SJSA1 (cell line): ENCODE results near the gene FCRL6. TPM values are rescaled to one million over a fixed set of nuclear protein-coding genes. Genes with fewer than 3 reads are reported as not detected.

Source experiments
- DNase-seq, 2 experiments: peaks; one replicate each; pipeline ENCODE4 v3.0.0-alpha.2; 2015 to 2020; ENCODE audit warnings: low spot score in 2 of 2, low read depth in 1 of 2
- H3K27ac ChIP-seq: fragments of 250-450 bp; sonication (Bioruptor Pico); 2 replicates; pipeline ENCODE4 v1.5.1; 2020; ENCODE audit warnings: mild to moderate bottlenecking, moderate library complexity
- H3K27me3 ChIP-seq: fragments of 250-450 bp; sonication (Bioruptor Pico); replicated peaks from 2 replicates; pipeline ENCODE4 v1.5.1; 2020; ENCODE audit warnings: mild to moderate bottlenecking, moderate library complexity
- H3K36me3 ChIP-seq: fragments of 250-450 bp; sonication (Bioruptor Pico); 2 replicates; pipeline ENCODE4 v1.5.1; 2020; ENCODE audit warnings: mild to moderate bottlenecking
- H3K4me1 ChIP-seq: fragments of 250-450 bp; sonication (Bioruptor Pico); replicated peaks from 2 replicates; pipeline ENCODE4 v1.6.1; 2021; ENCODE audit warnings: mild to moderate bottlenecking
- H3K4me3 ChIP-seq: fragments of 250-450 bp; sonication (Bioruptor Pico); 2 replicates; pipeline ENCODE4 v1.5.1; 2020; ENCODE audit warnings: mild to moderate bottlenecking
- H3K9me3 ChIP-seq: fragments of 250-450 bp; sonication (Bioruptor Pico); replicated peaks from 2 replicates; pipeline ENCODE4 v1.5.1; 2020; ENCODE audit warnings: mild to moderate bottlenecking
- total RNA-seq: library from RNA; depleted of rRNA; stranded (reverse); fragments of >200 nt; shearing (Covaris generic); gene quantifications from 2 replicates; pipeline ENCODE4 v1.2.3, GENCODE V29; 2014

Gene FCRL6
- total RNA-seq, 1 experiment from 2014 or later, result not detected

DNA sequence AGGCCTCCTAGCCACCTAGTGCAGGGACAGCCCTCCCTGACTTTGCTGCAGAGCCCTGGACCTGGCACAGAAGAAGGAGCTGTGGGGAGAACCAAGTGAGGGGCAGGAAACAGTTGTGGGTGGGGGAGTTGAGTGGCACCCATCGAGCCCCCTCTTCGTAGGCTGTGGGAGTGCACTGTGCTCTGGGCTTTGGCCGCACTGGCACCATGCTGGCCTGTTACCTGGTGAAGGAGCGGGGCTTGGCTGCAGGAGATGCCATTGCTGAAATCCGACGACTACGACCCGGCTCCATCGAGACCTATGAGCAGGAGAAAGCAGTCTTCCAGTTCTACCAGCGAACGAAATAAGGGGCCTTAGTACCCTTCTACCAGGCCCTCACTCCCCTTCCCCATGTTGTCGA, 20.2 kb upstream of the FCRL6 start:
- no peaks in the 10 kb centered on the region for H3K36me3 ChIP-seq
- peaks cover 17% of the 10 kb centered on the region for H3K4me1 ChIP-seq
- H3K27me3 ChIP-seq, result no peaks in the 10 kb centered on the region; the same call in 1 of the 2 replicates
- H3K9me3 ChIP-seq, result no peaks in the 10 kb centered on the region; the same call in 1 of the 2 replicates
- no peak overlapping the region for H3K4me3 ChIP-seq
- DNase-seq, result no peak
- no peak overlapping the region for H3K27ac ChIP-seq

DNA sequence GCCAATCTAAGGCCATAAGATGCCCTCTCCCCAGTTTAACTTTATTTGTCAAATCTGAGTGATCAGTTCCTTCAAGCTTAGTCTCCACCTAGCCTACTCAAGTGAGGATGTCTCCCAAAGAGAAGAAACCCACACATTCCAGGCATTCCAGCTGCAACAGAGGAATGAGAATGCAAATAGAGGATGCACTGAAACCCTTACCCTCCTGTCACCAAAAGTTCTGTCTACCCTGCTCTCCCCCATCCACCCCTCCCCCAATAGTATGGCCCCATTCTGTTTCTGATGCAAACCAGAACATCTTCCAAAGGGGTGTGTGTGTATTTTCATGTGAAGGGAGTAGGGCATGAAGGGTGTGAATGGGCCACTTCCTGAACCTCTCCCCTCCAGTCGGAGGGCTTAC, 18.4 kb upstream of the FCRL6 start:
- Histone ChIP-seq H3K36me3 (no peaks in the 10 kb centered on the region), H3K4me1 (peaks cover 17% of the 10 kb centered on the region), H3K27ac (no peak overlapping the region), H3K4me3 (no peak overlapping the region), H3K9me3 (no peaks in the 10 kb centered on the region; the same call in 1 of the 2 replicates), H3K27me3 (no peaks in the 10 kb centered on the region)
- peak in 1 of 2 experiments; percentile 6 for DNase-seq

GRCh38 chr1:159786465-159786864, 15.7 kb upstream of the FCRL6 start:
- DNase-seq, result no peak
- Histone ChIP-seq H3K4me3 (no peak overlapping the region), H3K36me3 (no peaks in the 10 kb centered on the region), H3K9me3 (no peaks in the 10 kb centered on the region), H3K4me1 (0 out of 2 replicates have a peak, but pooled peaks cover 5% of the 10 kb centered on the region), H3K27me3 (peaks cover 4% of the 10 kb centered on the region; the same call in 1 of the 2 replicates), H3K27ac (no peak overlapping the region)

GRCh38 chr1:159786966-159787365, 15.2 kb upstream of the FCRL6 start:
- Histone ChIP-seq H3K27me3 (peaks cover 4% of the 10 kb centered on the region; the same call in 1 of the 2 replicates), H3K4me1 (0 out of 2 replicates have a peak, but pooled peaks cover 5% of the 10 kb centered on the region), H3K36me3 (no peaks in the 10 kb centered on the region), H3K27ac (no peak overlapping the region), H3K4me3 (no peak overlapping the region), H3K9me3 (no peaks in the 10 kb centered on the region)
- DNase-seq, result no peak

DNA sequence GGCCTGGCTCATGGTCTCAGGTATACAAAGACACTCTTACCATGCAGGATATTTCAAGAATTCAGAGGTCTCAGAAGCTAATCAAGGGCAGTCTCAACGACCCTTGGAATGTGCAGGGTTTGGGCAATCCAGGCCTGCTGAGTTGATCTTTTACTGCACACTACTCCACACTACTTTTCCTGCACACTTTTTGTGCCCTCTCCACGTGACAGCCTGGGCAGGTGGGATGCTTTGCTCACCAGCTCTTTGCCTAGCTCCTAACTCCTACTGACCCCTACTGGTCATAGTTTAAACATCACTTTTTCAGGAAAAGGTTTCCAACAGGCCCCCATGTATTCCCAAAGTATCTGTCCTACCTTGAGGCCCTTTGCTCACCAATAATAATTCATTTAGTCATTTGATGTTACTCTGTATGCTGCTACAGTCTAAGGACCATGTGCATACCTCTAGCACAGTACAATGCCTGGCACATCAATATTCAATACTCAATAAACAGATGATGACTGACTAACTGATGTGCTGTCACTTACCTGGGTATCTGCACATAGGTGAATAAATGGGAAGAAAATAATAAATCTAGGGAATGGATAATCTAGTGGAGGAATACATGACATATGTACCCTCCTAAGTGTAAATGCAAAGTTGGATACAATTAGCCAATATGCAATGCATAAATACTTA, 11.8 kb upstream of the FCRL6 start:
- H3K4me1 ChIP-seq, result no peaks in the 10 kb centered on the region

GRCh38 chr1:159791031-159791430, 11.1 kb upstream of the FCRL6 start:
- Histone ChIP-seq H3K4me1 (no peaks in the 10 kb centered on the region), H3K27ac (no peak overlapping the region), H3K9me3 (no peaks in the 10 kb centered on the region), H3K4me3 (no peak overlapping the region), H3K36me3 (no peaks in the 10 kb centered on the region), H3K27me3 (peaks cover 23% of the 10 kb centered on the region)
- no peak for DNase-seq

More for the DNA sequence above, 11.8 kb upstream of the FCRL6 start:
- peaks cover 23% of the 10 kb centered on the region for H3K27me3 ChIP-seq
- H3K36me3 ChIP-seq, result no peaks in the 10 kb centered on the region
- H3K9me3 ChIP-seq, result no peaks in the 10 kb centered on the region
- peak in 1 of 2 experiments; percentile 10 for DNase-seq
- H3K4me3 ChIP-seq, result no peak overlapping the region
- H3K27ac ChIP-seq, result no peak overlapping the region

DNA sequence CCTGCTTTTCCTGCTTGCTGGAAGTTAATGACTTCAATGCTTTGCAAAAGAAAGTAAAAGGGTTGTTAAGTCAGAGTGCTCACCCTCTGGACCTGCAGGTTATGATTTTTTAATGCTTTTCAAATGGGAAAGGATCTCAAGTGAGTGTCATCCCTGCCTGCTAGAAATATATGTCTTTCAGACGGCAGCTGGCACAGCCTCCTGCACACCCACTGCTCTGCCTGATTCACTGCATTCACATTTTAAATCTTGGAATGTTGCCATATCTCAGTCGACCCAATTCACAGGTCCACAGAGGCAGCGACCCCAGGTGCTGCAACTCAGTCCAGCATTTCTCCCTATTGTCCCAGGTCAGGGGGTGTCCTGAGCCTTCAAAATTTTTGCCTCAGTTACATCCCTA, 10.7 kb upstream of the FCRL6 start:
- no peak for DNase-seq
- H3K9me3 ChIP-seq, result no peaks in the 10 kb centered on the region
- peaks cover 25% of the 10 kb centered on the region for H3K27me3 ChIP-seq
- H3K36me3 ChIP-seq, result no peaks in the 10 kb centered on the region
- no peak overlapping the region for H3K27ac ChIP-seq
- no peaks in the 10 kb centered on the region for H3K4me1 ChIP-seq
- no peak overlapping the region for H3K4me3 ChIP-seq

DNA sequence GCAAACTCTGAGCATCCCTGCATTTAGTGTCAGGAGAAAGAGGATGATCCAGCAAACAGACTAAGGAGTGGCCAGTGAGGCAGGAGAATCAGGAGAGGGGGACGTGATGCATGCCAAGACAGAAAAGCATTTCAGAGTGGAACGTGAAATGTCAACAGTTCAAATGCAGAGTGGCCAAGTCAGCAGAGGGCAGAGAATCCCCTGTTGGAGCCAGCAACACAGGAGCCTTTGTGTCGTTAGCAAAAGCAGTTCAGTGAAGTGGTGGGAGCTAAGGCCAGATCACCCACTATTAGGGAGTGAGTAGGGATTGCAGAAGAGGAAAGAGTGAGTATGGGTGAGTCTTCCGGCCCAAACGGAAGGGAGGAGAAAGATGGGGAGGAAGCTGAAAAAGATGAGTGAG, 6.6 kb upstream of the FCRL6 start:
- Histone ChIP-seq H3K27me3 (peaks cover 32% of the 10 kb centered on the region), H3K4me3 (no peak overlapping the region), H3K9me3 (no peaks in the 10 kb centered on the region), H3K4me1 (no peaks in the 10 kb centered on the region), H3K27ac (no peak overlapping the region), H3K36me3 (no peaks in the 10 kb centered on the region)
- DNase-seq, result no peak

GRCh38 chr1:159798893-159799292, 3.3 kb upstream of the FCRL6 start:
- Histone ChIP-seq H3K9me3 (no peaks in the 10 kb centered on the region), H3K36me3 (no peaks in the 10 kb centered on the region), H3K4me3 (no peak overlapping the region), H3K27me3 (peaks cover 31% of the 10 kb centered on the region), H3K27ac (no peak overlapping the region), H3K4me1 (no peaks in the 10 kb centered on the region)
- DNase-seq, result peak; percentile 55 to 59

- H3K4me3 ChIP-seq, result no peak overlapping the region
- H3K27me3 ChIP-seq, result peaks cover 30% of the 10 kb centered on the region
- H3K36me3 ChIP-seq, result no peaks in the 10 kb centered on the region
- H3K27ac ChIP-seq, result no peak overlapping the region
- no peaks in the 10 kb centered on the region for H3K9me3 ChIP-seq
- DNase-seq, result no peak
- no peaks in the 10 kb centered on the region for H3K4me1 ChIP-seq
Measured at GRCh38 chr1:159799446-159799985, 2.6 kb upstream of the FCRL6 start.

- H3K4me3 ChIP-seq, result no peak overlapping the region
- no peak for DNase-seq
- H3K27ac ChIP-seq, result no peak overlapping the region
- H3K9me3 ChIP-seq, result no peaks in the 10 kb centered on the region
- H3K36me3 ChIP-seq, result no peaks in the 10 kb centered on the region
- no peaks in the 10 kb centered on the region for H3K4me1 ChIP-seq
- H3K27me3 ChIP-seq, result peaks cover 25% of the 10 kb centered on the region
Measured at GRCh38 chr1:159800177-159800930, 1.8 kb upstream of the FCRL6 start.

DNA sequence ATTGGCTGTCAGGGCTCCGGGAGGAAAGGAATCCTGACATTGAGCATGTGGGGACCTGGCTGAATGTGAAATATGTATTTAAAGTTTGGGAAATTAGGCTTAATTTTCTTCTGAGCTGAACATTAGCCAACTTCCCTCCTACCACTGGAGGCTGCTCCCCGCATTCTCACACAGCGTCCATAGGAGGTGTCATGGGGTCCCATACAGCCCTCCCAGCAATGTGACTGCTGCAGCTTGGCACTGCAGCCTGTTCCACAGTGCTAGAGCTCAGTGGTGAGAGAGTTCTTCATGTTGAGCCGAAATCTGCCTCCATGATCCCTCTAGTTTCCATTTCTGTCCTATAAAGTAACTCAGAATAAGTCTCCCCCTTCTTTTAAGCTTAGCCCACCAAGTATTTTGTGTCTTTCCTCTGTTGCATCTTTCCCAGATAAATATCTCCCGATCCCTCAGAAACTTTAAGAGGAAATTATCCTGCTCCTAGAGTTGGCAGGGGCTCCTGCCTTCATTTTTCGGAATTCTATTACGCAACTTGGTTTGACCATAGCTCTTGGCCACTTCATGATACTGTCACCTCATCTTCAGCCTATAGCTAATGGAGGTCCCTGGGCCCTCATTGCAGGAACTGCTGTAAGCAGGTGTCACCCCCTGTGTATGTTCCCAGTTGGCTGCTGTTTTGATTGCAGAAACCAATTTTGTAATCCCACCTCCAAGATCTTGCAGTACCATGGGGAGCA, 2.0 kb downstream of the FCRL6 start:
- Histone ChIP-seq H3K4me3 (no peak overlapping the region), H3K27me3 (peaks cover 15% of the 10 kb centered on the region), H3K9me3 (no peaks in the 10 kb centered on the region), H3K27ac (no peak overlapping the region), H3K4me1 (no peaks in the 10 kb centered on the region), H3K36me3 (no peaks in the 10 kb centered on the region)
- DNase-seq, result no peak

DNA sequence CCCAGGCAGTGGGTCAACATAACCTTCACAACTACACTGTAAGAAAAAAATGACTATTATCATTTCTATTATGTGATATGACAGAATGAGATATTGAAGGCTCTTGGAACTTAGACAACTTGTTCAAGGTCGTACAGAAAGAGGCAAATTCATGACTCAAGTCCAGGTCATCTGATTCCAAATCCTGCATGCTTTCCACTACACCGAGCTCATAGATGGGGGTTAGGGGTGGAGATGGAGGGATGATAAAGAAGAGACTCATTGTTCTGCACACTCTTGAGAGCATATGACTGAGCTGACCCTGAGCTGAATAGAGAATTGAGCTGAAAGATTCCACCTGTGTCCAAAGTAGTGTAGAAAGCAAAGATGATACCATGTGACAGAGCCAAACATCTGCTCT, 2.8 kb downstream of the FCRL6 start:
- Histone ChIP-seq H3K36me3 (no peaks in the 10 kb centered on the region), H3K27me3 (peaks cover 15% of the 10 kb centered on the region), H3K27ac (no peak overlapping the region), H3K4me1 (no peaks in the 10 kb centered on the region), H3K9me3 (no peaks in the 10 kb centered on the region), H3K4me3 (no peak overlapping the region)
- DNase-seq, result no peak
